IPS-NIHi7 (cell line): Measurements from ENCODE around the gene TMTC1.
"Not testable (repeated sequence)": the region's sequence is repeated elsewhere in the genome, so short reads cannot be mapped to it uniquely, and the experiment has no call there.

Experiments
- DNase-seq: peaks from one replicate; pipeline ENCODE4 v3.0.0; 2012; ENCODE audit warnings: mixed read lengths; ENCODE audit errors: extremely low spot score

TMTC1 gene

DNA sequence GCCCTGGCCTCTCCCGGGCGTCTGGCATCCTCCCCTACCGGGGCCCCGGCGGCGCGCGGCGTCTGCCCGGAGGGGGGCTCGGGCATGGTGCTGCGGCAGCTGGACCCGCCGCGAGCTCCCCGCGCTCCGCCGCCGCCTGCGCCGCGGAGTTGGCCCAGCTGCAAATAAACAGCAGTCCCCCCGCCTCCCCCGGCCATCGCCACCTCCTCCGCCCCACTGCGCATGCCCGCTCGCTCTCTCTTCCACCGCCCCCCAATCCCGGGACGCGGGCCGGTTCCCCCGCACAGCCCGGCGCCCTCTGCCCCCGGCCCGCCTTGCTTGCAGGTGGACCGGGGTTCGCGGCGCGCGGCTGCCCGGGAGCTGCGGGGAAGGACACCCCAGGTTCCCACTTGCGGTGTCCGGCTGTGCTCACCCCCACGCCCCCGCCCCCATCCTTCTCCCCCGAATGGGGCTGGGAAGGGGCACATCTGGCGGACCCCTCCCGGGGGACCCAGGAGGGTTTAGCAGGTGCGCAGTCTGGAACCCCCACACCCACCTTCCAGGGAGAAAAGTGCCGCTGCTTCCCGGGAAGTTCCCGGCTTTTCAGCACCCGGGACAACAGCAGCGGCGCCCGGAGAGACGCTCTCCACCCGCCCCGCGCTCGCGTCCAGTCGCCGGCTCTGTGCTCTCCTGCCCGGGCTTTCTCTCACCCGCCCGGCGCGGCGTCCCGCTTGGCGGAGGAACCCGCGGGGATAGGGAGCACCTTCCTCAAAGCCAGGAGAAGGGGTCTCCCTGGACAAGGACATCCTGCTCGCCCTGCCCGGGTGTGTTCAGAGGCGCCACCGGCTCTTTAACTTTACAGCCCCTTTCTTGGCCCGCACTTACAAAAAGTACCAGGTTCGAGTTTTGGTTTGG, at the start of gene TMTC1:
Gene TMTC1, minus strand, starts transcription at position 170 of the 894 bp plus-strand sequence. CDS start 191 bp downstream, outside the sequence.
- peak; percentile 86 for DNase-seq

DNA sequence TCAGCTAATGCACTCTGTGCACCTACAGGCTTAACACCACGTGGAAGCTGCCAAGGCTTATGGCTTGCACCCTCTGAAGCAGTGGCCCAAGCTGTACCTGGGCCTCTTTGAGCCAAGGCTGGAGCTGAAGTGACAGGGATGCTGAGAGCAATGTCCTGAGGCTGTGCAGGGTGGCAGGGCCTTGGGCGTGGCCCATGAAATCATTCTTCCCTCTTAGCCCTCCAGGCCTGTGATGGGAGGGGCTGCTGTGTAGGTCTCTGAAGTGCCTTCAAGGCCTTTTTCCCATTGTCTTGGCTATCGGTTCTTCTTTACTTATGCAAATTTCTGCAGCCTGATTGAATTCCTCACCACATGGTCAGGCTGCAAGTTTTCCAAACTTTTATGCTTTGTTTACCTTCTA, 47.4 kb upstream of the TMTC1 start:
- no peak for DNase-seq

GRCh38 chr12:29830391-29830790, 46.6 kb upstream of the TMTC1 start:
- DNase-seq, result no peak

- no peak for DNase-seq
These were observed 35.3 kb upstream of the TMTC1 start for GRCh38 chr12:29818916-29819623.

- no peak for DNase-seq
These were observed 33.4 kb upstream of the TMTC1 start for GRCh38 chr12:29816874-29817725.

GRCh38 chr12:29809616-29810361, 26.0 kb upstream of the TMTC1 start:
- DNase-seq, result not testable (repeated sequence)

DNA sequence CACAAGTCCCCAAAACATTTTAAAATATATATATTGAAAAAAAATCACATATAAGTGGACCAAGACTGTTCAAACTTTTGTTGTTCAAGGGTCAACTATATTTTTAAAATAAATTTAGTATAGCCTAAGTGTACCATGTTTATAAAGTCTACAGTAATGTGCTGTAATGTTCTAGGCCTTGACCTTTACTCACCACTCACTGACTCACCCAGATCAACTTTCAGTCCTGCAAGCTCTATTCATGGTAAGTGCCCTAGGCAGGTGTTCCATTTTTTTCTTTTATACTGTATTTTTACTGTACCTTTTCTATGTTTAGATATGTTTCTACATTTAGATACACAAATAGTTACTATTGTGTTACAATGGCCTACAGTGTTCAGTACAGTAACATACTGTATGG, 23.4 kb upstream of the TMTC1 start:
- DNase-seq, result no peak

- DNase-seq, result no peak
These were observed 20.3 kb upstream of the TMTC1 start for GRCh38 chr12:29804019-29804418.

DNA sequence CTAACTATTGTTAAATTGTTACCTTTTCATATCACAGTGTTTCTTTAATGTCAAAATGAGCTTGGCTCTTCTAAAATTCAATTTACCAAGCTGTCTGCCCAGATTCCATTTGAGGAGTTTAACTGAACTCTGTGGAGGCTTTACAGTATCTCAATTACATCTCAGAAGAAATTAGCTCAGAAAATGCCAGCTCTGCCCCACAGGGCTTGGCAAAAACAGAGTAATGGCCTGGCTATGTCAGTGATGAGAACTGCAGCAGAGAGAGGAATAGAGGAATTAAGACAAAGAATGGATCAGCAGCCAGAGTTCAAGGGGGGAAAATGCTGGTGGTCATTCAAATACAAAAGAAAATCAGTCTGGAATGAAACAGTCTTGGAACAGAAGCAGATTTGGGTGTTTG, 15.8 kb upstream of the TMTC1 start:
- no peak for DNase-seq

GRCh38 chr12:29797565-29798355, 14.0 kb upstream of the TMTC1 start:
- DNase-seq, result no peak

- DNase-seq, result no peak
These were observed 13.1 kb upstream of the TMTC1 start for GRCh38 chr12:29796823-29797263.

DNA sequence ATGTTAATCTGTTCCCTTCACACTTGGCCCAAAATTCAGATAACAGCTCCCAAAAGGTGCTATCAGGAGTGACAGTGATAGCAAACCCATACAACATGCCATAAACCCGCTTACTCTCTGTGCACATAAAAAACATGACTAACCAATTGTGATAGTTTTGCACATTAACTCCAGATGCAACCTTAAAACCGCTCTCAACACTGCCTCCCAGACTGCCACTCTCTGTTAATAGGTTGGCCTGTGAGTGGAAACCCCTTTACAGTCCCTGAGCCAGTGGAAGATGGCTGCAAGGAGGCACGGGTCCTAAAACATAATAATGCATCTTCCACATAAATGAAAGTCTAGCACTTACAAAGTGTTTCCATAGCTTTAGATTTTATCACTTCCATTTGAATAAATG, 12.0 kb upstream of the TMTC1 start:
- no peak for DNase-seq

GRCh38 chr12:29794862-29795261, 11.1 kb upstream of the TMTC1 start:
- no peak for DNase-seq

DNA sequence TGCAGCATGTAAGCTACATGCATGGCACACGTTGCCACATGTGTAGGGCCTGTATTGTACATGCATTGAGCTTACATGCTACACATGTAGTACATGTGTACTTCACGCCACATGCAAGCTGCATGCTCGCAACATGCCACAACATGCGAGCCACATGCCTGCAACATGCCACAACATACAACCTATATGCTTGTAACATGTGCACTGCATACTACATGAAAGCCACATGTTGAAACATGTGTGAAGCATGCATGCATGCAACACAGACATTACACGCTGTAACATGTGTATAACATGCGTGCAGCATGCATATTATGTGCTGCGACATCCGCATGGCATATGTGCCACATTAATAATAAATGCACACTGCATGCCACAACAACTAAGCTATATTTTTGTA, 9.1 kb upstream of the TMTC1 start:
- DNase-seq, result no peak

- no peak for DNase-seq
These were observed 8.4 kb upstream of the TMTC1 start for GRCh38 chr12:29792132-29792531.

DNA sequence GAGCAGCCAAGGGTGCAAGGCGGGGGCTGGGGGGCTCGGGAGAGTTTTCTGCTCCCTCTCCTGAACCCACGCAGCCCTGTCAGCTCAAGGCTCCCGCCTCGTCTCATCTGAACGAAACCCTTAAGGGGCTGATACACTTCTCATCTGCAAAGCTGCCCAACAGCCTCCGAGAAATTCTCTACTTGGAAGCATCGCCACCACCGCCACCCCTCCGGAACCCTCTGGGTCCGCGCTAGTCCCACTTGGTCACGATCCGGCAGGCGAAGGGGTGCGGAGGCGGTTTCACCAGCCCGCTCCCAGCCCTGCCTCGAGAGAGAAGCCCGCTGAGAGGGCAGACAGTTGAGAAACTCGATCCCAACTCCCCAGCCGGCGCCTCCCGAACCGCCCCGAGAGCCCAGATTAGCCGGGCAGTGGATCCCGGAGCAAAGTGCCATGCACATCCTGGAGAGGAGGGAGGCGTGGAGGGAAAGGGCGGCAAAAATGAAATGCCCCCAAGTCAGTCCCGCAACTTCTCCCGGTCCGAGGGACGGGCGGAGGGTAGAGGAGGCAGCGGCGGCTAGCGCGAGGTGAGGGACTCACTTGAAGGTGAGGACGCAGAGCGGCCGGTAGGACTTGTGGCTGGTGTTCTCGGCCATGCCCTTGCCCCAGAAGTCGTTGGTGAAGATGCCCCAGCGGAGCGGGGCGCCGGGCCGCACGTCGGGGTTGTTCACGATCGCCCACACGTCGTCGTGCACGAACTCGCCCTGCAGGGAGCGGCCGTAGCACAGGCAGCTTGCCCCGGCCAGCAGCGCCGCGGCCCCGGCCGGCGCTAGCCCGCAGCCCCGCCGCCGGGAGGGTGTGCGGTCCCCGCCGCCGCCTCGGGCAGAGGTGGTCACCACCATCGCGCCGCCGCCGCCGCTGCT, 620 bp downstream of the TMTC1 start:
- DNase-seq, result peak; percentile 59

- DNase-seq, result peak; percentile 18
These were observed 1.4 kb downstream of the TMTC1 start for GRCh38 chr12:29782285-29782870.

GRCh38 chr12:29781705-29782266, 2.0 kb downstream of the TMTC1 start:
- DNase-seq, result no peak

- DNase-seq, result no peak
These were observed 2.6 kb downstream of the TMTC1 start for GRCh38 chr12:29781188-29781587.
